Measurements from ENCODE around the gene C2CD2L. TPM values are rescaled to one million over a fixed set of nuclear protein-coding genes. Genes with fewer than 3 reads are reported as not detected.
"Not testable (repeated sequence)": the region's sequence is repeated elsewhere in the genome, so short reads cannot be mapped to it uniquely, and the experiment has no call there.

The C2CD2L gene
- total RNA-seq (10 to 100 TPM; 20.9 to 24.6 TPM), total RNA-seq (39.1 to 43.5 reads per million in 2 donors)

DNA sequence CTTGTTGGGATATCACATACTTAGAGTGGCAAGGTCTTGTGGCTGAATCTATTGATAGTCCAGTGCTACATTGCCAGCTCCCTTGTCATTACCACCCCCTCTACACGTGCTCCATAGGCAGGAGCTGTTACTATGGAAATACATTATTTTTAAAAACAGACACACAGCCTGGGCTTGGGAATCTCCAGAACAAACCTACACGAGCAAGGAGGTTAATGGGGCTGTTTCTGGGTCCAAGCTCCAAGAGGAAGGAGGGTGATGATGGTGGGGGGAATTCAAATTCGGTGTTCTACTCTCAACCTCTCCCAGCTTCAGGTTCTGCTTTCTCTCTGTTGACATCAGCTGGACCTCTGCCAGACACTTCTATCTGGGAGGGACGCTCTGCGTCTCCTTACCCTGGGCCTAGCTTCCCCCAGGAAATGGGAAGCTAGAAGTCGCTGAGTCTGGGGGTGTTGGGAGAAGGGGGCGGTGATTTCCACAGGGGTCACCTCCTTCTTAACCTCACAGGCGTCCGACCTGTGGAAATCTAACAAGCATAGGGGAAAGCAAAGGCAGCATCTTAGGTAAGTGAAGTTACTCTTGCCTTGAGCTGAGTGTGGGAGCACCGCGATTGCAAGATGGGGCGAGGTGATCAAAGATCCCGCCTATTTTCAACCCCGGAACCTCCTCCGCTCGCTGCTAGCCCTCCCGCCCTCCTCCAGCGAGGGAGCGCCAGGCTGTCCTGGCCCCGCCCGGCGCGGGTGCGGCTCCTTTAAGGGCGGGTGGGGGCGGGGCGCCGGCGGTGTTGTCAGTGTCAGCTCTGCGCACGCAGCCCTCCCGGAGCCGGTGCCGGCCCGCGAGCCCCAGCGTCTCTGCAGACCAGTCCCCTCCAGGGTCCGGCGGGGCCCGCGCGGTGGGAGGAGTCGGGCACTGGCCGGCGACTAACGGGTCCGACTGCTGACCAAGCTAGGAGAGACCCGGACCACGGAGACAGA is at the start of gene C2CD2L:
C2CD2L (plus strand) TSS at position 781 of the 974 bp plus-strand sequence. CDS start 398 bp downstream, outside the sequence.
- H3K36me3 Mint-ChIP-seq (ENCODE audit: low read depth): peaks cover 6% of the 10 kb centered on the region
- no peaks in the 10 kb centered on the region for H3K9me3 ChIP-seq (ENCODE audit: control insufficient read depth, low read length, poor library complexity, severe bottlenecking)
- DNase-seq (peak; percentile 81 to 90 (median 87)), ATAC-seq (peak; percentile 88)
- peak within 1 kb of the TSS; percentile 94 for H3K27ac Mint-ChIP-seq
- peaks cover 37% of the 10 kb centered on the region for H3K4me1 Mint-ChIP-seq
- peak within 1 kb of the TSS; percentile 94 for H3K4me3 Mint-ChIP-seq
- no peaks in the 10 kb centered on the region for H3K27me3 Mint-ChIP-seq

DNA sequence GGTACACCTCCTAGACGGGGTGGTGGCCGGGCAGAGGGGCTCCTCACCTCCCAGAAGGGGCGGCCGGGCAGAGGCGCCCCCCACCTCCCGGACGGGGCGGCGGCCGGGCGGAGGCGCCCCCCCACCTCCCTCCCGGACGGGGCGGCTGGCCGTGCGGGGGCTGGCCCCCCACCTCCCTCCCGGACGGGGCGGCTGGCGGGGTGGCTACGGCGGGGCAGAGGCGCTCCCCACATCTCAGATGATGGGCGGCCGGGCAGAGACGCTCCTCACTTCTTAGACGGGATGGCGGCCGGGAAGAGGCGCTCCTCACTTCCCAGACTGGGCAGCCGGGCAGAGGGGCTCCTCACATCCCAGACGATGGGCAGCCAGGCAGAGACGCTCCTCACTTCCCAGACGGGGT is 48.0 kb upstream of the C2CD2L start:
- not testable (repeated sequence) for DNase-seq; H3K9me3 ChIP-seq (ENCODE audit: control insufficient read depth, low read length, poor library complexity, severe bottlenecking); H3K27me3 Mint-ChIP-seq; H3K4me3 Mint-ChIP-seq; H3K36me3 Mint-ChIP-seq (ENCODE audit: low read depth); ATAC-seq; H3K27ac Mint-ChIP-seq
- peaks cover 27% of the 10 kb centered on the region for H3K4me1 Mint-ChIP-seq

DNA sequence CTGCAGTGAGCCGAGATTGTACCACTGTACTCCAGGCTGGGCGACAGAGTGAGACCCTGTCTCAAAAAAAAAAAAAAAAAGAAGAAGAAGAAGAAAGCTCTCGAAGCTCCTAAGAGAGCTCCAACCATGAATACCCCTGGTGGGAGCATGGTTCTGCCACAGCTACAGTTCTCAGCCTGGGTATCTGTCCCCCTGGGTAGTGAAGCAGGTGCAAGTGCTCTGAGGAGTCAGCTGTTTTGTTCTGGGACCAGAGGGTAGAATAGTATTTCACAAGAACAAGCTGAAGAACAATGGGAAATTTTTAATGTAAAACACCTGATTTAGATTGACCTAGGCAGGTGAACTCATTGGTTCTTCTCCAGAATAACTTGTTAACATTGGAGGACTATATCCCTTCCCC is 45.9 kb upstream of the C2CD2L start:
- no peaks in the 10 kb centered on the region for H3K27me3 Mint-ChIP-seq
- H3K4me1 Mint-ChIP-seq: peaks cover 22% of the 10 kb centered on the region
- no peak for DNase-seq
- no peaks in the 10 kb centered on the region for H3K9me3 ChIP-seq (ENCODE audit: control insufficient read depth, low read length, poor library complexity, severe bottlenecking)
- H3K4me3 Mint-ChIP-seq: no peak overlapping the region
- no peak for ATAC-seq
- peaks cover 2% of the 10 kb centered on the region for H3K36me3 Mint-ChIP-seq (ENCODE audit: low read depth)
- no peak overlapping the region for H3K27ac Mint-ChIP-seq

DNA sequence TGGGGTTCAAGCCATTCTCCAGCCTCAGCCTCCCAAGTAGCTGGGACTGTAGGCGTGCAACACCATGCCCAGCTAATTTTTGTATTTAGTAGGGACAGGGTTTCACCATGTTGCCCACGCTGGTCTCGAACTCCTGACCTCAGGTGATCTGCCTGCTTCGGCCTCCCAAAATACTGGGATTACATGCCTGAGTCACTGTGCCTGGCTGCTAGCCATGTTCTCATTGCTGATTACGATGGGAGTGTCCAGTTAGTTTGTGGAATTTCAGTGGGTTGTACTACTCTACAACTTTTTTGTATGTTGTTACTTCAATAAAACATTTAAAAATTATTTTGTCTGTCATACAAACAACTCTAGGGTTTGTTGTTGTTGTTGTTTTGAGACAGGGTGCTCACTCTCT is 44.4 kb upstream of the C2CD2L start:
- Mint-ChIP-seq H3K27me3 (no peaks in the 10 kb centered on the region), H3K4me3 (no peak overlapping the region), H3K36me3 (ENCODE audit: low read depth) (no peaks in the 10 kb centered on the region), H3K4me1 (peaks cover 26% of the 10 kb centered on the region), H3K27ac (no peak overlapping the region)
- no peaks in the 10 kb centered on the region for H3K9me3 ChIP-seq (ENCODE audit: control insufficient read depth, low read length, poor library complexity, severe bottlenecking)
- DNase-seq (no peak), ATAC-seq (no peak)

DNA sequence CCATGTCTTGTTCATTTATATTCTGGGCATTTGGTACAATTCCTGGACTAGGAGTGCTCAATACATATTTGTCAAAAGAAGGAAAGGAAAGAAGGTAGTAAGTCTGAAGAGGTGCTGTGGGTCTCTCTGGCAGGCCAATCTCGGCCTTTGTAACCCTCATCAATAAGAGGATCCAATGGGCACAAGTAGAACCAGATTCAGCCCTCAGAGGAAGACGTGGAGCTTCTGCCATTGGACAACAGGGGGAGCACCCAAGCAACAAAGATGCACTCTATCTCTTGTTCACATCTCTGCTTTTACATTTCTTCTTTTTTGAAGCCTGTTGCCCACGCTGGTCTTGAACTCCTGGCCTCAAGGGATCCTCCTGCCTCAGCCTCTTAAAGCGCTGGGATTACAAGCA is 41.8 kb upstream of the C2CD2L start:
- peak; percentile 23 for ATAC-seq
- no peaks in the 10 kb centered on the region for H3K9me3 ChIP-seq (ENCODE audit: control insufficient read depth, low read length, poor library complexity, severe bottlenecking)
- H3K36me3 Mint-ChIP-seq (ENCODE audit: low read depth): no peaks in the 10 kb centered on the region
- H3K27ac Mint-ChIP-seq: peak overlapping the region; percentile 100
- peak in 1 of 3 donors; percentile 26 for DNase-seq
- no peaks in the 10 kb centered on the region for H3K27me3 Mint-ChIP-seq
- H3K4me1 Mint-ChIP-seq: peaks cover 30% of the 10 kb centered on the region
- H3K4me3 Mint-ChIP-seq: no peak overlapping the region

DNA sequence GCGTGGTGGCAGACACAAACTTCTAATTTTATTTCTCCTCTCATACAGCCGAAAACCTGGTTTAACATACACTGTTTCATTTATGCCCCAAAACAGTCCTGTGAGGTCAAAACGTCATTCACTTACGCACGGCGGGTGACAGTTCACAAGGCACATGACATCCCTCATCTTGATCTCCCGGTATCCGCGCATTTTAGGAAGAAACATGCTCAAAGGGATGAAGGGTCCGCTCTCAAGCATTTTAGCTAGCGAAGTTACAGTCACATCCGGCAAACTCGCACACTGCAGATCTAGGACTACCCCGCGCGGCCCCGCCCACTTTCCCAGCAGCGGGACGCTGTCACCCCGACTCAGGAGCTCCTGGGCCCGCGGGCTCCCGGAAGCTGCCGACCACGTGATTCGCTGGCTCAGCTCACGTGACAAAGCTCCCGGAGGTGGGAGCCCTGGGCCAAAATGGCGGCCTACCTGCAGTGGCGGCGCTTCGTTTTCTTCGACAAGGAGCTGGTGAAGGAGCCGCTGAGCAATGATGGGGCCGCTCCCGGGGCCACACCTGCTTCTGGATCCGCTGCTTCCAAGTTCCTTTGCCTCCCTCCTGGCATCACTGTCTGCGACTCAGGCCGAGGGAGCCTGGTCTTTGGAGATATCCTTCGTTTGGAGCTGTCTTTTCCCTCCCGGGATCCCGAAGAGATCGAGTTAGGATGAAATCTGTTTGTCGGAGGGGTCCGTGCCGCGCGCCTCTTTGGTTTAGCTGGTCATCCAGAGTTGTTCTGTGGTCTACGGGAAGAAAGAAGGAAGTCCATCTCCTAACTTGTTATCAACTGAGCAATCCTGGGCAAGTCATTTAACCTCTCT is 39.5 kb upstream of the C2CD2L start, which contains the start of gene VPS11:
VPS11 (plus strand) TSS at position 448 of the 852 bp plus-strand sequence; CDS start at position 454, 6 bp downstream.
- peak within 1 kb of the TSS; percentile 100 for H3K27ac Mint-ChIP-seq
- H3K4me3 Mint-ChIP-seq: peak within 1 kb of the TSS; percentile 93
- H3K27me3 Mint-ChIP-seq: no peaks in the 10 kb centered on the region
- H3K36me3 Mint-ChIP-seq (ENCODE audit: low read depth): peaks cover under 1% of the 10 kb centered on the region
- peak; percentile 91 to 99 (median 97) for DNase-seq
- no peaks in the 10 kb centered on the region for H3K9me3 ChIP-seq (ENCODE audit: control insufficient read depth, low read length, poor library complexity, severe bottlenecking)
- H3K4me1 Mint-ChIP-seq: peaks cover 30% of the 10 kb centered on the region
- peak; percentile 92 for ATAC-seq

DNA sequence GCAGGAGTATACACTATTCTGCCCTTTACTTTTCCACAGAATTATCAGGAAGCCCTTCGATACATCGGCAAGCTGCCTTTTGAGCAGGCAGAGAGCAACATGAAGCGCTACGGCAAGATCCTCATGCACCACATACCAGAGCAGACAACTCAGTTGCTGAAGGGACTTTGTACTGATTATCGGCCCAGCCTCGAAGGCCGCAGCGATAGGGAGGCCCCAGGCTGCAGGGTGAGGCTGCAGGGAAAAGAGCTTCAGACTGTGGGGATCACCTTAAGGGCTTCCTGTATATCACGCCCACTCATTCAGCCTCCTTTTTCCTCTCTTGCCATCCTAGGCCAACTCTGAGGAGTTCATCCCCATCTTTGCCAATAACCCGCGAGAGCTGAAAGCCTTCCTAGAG is 29.3 kb upstream of the C2CD2L start:
- Mint-ChIP-seq H3K4me3 (no peak overlapping the region), H3K4me1 (peaks cover under 1% of the 10 kb centered on the region), H3K27ac (no peak overlapping the region), H3K36me3 (ENCODE audit: low read depth) (peaks cover 6% of the 10 kb centered on the region), H3K27me3 (no peaks in the 10 kb centered on the region)
- ATAC-seq: no peak
- DNase-seq: no peak
- no peaks in the 10 kb centered on the region for H3K9me3 ChIP-seq (ENCODE audit: control insufficient read depth, low read length, poor library complexity, severe bottlenecking)

DNA sequence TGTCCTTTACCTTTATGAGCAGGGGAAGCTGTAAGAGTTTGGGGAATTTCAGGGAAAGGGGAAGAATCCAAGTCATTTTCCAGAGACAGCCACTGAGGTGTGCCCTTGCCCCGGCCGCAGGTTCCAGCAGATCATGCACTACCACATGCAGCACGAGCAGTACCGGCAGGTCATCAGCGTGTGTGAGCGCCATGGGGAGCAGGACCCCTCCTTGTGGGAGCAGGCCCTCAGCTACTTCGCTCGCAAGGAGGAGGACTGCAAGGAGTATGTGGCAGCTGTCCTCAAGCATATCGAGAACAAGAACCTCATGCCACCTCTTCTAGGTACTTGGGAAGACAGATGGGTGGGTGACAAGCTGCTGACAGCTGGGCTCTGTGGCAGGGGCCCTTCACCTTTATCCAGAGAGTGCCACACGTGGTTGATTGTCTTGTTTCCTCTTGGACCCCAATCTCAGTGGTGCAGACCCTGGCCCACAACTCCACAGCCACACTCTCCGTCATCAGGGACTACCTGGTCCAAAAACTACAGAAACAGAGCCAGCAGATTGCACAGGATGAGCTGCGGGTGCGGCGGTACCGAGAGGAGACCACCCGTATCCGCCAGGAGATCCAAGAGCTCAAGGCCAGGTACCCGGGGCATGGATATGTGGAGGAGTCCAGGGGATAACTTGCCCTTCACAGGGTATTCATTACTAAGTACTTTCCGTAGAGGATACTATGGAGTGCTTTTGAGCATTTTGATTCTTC is 28.3 kb upstream of the C2CD2L start:
- H3K9me3 ChIP-seq (ENCODE audit: control insufficient read depth, low read length, poor library complexity, severe bottlenecking): no peaks in the 10 kb centered on the region
- no peak overlapping the region for H3K27ac Mint-ChIP-seq
- ATAC-seq: no peak
- peaks cover 5% of the 10 kb centered on the region for H3K36me3 Mint-ChIP-seq (ENCODE audit: low read depth)
- no peaks in the 10 kb centered on the region for H3K27me3 Mint-ChIP-seq
- DNase-seq: no peak
- H3K4me3 Mint-ChIP-seq: no peak overlapping the region
- no peaks in the 10 kb centered on the region for H3K4me1 Mint-ChIP-seq

DNA sequence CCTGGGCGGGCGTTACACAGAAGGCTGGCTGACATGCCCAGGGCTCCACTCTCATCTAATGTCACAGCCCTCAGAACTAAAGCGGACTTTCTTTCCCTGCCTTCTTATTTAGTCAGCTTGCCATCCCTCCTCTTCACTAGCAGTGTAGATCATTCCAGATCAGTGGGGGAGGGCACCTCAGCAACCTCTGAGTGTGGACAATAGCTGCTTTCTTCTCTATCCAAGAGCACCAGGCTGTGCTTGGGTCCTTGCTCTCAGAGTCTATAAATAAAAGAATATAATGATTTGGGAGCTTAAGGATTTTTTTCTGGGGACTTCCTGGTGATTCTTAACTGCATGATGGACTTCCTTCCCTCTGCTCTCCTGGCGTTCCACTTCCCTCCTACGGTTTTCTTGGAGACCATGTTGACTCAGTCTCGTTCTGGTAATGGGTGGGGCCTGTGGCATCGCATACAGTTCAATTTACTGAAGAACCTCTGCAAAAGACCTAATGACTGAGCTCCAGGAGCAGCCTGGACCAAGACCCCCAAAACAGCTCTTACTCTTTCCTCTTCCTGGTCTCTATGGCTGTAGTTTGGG is 25.4 kb upstream of the C2CD2L start:
- Mint-ChIP-seq H3K4me1 (peaks cover 8% of the 10 kb centered on the region), H3K27me3 (no peaks in the 10 kb centered on the region), H3K27ac (peak overlapping the region; percentile 41), H3K4me3 (peak overlapping the region; percentile 9), H3K36me3 (ENCODE audit: low read depth) (peaks cover 5% of the 10 kb centered on the region)
- no peak for DNase-seq
- no peaks in the 10 kb centered on the region for H3K9me3 ChIP-seq (ENCODE audit: control insufficient read depth, low read length, poor library complexity, severe bottlenecking)
- no peak for ATAC-seq

DNA sequence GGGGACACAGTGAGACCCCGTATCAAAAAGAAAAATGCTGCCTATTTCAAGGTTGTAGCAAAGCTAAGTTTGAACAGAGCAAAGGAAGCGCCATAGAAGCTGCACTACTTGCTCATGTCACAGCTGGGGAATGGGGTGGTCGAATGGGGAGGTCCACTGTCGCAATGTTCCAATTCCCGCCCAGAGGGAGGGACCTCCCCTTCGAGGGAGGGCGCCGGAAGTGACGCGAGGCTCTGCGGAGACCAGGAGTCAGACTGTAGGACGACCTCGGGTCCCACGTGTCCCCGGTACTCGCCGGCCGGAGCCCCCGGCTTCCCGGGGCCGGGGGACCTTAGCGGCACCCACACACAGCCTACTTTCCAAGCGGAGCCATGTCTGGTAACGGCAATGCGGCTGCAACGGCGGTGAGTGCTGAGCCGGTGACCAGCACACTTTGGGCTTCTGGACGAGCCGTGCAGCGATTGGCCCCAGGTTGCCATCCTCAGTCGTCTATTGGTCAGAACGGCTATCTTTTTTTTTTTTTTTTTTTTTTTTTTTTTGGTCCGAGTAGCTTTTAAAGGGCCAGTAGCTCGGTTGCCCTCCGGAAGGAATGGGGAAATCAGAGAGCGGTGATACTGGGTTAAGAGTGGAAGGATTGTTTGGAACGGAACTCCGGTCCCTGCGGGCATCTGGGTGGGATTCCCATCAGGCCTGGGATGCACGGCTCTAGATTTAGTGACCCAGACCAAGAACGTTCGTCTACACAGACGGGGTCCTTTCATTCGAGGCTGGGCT is 22.3 kb upstream of the C2CD2L start, which contains the start of gene HMBS:
HMBS (plus strand) TSS at position 219 of the 774 bp plus-strand sequence; CDS start at position 372, 153 bp downstream.
- Mint-ChIP-seq H3K4me3 (peak within 1 kb of the TSS; percentile 93), H3K36me3 (ENCODE audit: low read depth) (peaks cover 3% of the 10 kb centered on the region), H3K4me1 (peaks cover 15% of the 10 kb centered on the region), H3K27me3 (no peaks in the 10 kb centered on the region), H3K27ac (peak within 1 kb of the TSS; percentile 89)
- H3K9me3 ChIP-seq (ENCODE audit: control insufficient read depth, low read length, poor library complexity, severe bottlenecking): no peaks in the 10 kb centered on the region
- DNase-seq (peak; percentile 75 to 85 (median 82)), ATAC-seq (peak; percentile 95)

DNA sequence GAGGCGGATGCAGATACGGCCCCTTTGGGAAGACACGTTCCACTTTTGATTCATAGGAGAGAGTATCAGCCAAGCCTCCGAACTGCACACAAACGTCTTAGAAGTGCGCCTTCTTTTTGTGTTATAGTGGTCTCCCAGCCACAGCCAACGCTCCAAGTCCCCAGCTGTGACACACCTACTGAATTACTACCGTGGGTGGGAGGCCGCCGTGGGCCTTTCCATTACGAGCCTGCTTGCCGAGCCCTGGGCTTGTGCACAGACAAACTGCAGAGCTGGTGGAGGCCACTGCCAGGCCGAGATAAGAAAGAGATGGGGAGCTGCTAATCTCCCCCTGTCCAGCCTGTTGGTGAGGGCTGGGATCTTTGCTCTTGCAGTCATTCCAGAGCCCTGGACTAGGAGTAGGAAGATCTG is 21.7 kb upstream of the C2CD2L start:
- ATAC-seq (no peak), DNase-seq (no peak)
- H3K27ac Mint-ChIP-seq: peak overlapping the region; percentile 89
- H3K4me3 Mint-ChIP-seq: peak overlapping the region; percentile 93
- H3K9me3 ChIP-seq (ENCODE audit: control insufficient read depth, low read length, poor library complexity, severe bottlenecking): no peaks in the 10 kb centered on the region
- H3K4me1 Mint-ChIP-seq: peaks cover 15% of the 10 kb centered on the region
- peaks cover 3% of the 10 kb centered on the region for H3K36me3 Mint-ChIP-seq (ENCODE audit: low read depth)
- no peaks in the 10 kb centered on the region for H3K27me3 Mint-ChIP-seq

All from T-helper 17 cell (primary cell).